ENCODE measurements around the gene EIPR1. TPM values are rescaled to one million over a fixed set of nuclear protein-coding genes. Genes with fewer than 3 reads are reported as not detected.
"Not testable (repeated sequence)": the region's sequence is repeated elsewhere in the genome, so short reads cannot be mapped to it uniquely, and the experiment has no call there.

EIPR1 gene
- total RNA-seq, 1 donor from 2014 or later = 43.3 TPM

DNA sequence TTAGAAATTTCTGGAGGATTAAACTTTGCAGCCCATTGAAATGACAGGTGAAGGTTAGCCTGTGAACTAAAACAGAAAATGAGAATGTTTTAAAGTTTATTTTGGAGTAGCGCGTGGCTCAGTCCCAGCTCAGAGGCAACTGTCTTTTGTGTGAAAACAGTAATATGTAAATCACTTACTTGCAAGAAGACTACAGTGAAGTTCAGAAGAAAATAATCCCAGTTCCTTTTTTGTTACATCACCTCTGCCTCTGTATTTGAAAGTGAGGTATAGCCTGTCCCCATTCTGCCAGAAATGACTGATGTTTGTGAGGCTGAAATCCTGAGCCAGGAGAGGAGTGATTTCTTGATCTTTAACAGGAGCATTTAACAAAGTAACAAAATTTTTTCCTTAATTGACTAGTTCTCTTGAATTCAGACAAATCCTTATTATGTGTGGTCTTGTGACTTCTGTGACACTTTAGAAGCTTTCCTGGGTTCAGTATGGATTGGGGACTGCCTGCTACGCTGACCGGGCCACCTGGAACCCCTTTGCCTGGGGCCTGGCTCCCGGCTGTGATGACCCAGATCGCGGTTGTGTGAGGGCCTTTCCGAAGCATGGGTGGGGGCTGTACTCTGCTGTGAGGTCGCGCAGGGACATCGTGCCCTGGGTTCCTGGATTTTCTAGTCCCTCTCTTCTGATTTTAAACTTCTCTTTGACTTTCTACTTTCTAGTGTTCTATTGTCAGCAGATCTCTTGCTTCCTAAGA, 26.1 kb upstream of the EIPR1 start:
- DNase-seq (ENCODE audit: low read depth) = no peak

DNA sequence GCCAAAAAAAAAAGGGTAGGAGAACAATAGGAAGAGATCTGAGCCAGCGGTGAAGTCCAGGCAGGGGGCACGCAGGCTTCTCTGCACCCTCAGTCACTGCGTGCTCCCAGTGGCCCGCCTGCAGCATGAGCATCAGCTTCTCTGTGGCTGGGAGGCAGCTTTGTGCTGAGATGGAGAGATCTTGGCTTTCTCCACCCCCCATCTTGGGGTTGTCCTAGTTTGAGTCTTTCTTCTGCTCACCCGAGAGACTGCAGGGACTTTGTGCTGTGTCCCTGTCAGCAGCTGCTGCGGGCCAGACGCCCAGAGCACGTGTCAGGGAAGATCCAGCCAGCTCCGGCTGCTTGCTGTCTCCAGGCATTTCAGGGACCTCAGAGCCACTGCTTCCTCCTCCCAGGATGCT, 22.2 kb upstream of the EIPR1 start:
- DNase-seq (ENCODE audit: low read depth) = no peak

DNA sequence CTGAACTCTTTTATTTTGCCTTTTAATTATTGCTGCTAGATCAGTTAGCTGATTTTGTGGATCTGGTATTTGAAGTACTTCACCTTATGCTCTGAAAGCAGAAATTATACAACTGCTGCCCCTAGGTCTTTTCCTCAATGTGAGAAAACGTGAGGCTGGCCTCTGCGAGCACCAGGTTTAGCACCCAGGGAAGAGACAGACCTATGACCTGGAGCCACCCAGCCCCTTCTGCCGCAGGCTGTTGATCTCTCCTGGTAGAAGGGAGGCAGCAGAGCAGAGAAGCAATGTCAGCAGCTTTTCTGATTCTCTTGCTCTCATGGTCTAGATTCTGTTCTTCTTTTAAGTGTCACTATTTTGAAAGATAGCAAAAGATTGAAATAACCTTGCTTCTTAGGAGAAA, 21.8 kb upstream of the EIPR1 start:
- DNase-seq (ENCODE audit: low read depth) = no peak

DNA sequence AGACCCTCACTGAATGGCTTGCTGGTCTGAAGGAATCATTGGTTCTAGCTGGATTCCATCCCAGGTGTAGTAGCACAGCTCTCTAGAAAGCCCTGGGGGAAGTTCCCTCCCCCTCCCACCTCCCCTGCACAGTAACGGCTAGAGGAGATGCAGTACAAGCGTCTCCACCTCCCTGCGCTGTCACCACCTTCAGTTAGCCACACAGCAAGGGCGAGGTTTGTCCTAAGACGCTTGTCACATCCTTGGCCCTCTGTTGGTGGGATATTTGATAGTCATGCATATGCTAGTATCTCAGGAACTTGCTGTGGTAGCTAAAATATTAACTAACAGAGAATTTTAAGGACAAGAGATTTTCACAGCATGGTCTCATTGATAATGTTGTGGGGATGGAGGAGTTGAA, 21.2 kb upstream of the EIPR1 start:
- DNase-seq (ENCODE audit: low read depth) = no peak

DNA sequence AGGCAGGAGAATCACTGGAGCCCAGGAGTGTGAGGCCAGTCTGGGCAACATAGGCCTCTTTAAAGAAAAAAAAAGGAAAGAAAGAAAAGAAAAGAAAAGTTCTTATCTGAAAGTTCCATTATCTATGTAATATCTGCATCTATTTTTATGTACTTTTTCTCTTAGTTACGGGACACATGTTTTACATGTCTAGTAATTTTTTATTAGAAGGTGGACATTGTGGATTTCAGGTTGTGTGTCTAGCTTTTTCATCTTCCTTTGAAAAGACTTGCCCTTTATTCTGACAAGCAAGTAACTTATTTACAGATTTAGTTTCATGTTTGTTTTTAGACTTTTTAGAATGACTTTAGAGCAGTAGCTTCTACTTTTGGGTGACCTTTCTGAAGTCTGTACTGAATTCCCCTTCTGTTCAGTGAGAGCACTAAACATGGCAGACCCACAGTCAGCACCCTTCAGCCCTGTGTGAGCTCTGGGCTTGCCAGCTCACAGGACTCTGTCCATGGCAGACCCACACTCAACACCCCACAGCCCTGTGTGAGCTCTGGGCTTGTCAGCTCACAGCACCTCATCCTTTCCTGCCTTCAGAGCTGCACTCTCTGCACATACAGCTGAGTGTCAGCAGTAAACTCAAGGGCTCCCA, 19.4 kb upstream of the EIPR1 start:
- DNase-seq (ENCODE audit: low read depth) = no peak

GRCh38 chr2:3392216-3392615, 14.6 kb upstream of the EIPR1 start:
- no peak for DNase-seq (ENCODE audit: low read depth)

- no peak for DNase-seq (ENCODE audit: low read depth)
Measured at GRCh38 chr2:3390041-3390440, 12.4 kb upstream of the EIPR1 start.

- no peak for DNase-seq (ENCODE audit: low read depth)
Measured at GRCh38 chr2:3389193-3389592, 11.6 kb upstream of the EIPR1 start.

GRCh38 chr2:3388412-3388738, 10.8 kb upstream of the EIPR1 start:
- no peak for DNase-seq (ENCODE audit: low read depth)

DNA sequence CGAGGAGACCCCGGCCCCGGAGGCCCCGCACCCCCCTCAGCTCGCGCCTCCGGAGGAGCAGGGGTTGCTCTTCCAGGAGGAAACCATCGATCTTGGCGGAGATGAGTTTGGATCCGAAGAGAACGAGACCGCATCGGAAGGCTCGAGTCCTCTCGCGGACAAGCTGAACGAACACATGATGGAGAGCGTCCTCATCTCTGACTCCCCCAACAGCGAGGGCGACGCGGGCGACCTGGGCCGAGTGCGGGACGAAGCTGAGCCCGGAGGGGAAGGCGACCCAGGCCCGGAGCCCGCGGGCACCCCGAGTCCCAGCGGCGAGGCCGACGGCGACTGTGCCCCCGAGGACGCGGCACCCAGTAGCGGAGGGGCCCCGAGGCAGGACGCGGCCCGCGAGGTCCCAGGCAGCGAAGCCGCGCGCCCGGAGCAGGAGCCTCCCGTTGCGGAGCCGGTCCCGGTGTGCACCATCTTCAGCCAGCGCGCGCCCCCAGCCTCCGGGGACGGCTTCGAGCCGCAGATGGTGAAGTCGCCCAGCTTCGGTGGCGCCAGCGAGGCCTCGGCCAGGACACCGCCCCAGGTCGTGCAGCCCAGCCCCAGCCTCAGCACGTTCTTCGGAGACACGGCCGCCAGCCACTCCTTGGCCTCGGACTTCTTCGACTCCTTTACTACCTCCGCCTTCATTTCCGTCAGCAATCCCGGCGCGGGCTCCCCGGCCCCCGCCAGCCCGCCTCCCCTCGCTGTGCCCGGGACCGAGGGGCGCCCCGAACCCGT, 10.2 kb upstream of the EIPR1 start:
- DNase-seq (ENCODE audit: low read depth) = no peak

DNA sequence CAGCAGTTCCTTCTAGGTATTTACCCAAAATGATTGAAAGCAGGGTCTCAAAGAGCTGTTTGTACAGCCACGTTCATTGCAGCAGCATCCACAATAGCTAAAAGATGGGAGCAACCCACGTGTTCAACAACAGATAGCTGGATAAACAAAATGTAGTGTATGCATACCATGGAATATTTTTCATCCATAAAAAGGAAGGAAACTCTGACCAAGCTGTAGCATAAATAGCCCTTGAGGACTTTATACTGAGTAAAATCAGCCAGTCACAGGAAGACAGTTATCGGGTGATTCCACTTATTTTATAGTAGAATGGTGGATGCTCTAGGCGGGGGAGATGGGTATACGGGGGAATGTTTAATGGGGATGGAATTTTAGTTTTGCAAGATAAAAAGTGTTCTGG, 9.4 kb upstream of the EIPR1 start:
- DNase-seq (ENCODE audit: low read depth) = no peak

DNA sequence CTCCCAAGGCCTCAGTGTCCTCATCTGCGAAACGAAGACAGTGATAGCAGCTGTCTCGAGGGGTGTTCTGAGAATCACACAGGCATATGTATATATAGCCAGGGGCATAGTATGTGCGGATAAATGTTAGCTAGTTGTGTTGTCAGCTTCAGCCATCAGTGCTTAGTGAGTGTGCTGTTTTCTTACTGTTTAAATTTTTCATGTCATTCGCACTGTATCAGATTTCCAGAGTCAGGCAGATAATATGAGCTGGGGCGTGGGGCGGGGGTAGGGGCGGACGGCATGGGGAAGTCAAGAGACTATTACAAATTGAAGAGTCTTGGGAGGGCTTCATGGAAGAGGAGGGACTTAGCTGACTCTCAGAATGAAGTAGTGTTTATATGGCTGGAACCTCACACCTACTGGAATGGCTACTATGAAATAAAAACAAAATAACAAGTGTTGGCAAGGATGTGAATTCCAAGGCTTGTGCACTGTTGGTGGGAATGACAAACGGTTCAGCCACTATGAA, 8.9 kb upstream of the EIPR1 start:
- DNase-seq (ENCODE audit: low read depth) = no peak

DNA sequence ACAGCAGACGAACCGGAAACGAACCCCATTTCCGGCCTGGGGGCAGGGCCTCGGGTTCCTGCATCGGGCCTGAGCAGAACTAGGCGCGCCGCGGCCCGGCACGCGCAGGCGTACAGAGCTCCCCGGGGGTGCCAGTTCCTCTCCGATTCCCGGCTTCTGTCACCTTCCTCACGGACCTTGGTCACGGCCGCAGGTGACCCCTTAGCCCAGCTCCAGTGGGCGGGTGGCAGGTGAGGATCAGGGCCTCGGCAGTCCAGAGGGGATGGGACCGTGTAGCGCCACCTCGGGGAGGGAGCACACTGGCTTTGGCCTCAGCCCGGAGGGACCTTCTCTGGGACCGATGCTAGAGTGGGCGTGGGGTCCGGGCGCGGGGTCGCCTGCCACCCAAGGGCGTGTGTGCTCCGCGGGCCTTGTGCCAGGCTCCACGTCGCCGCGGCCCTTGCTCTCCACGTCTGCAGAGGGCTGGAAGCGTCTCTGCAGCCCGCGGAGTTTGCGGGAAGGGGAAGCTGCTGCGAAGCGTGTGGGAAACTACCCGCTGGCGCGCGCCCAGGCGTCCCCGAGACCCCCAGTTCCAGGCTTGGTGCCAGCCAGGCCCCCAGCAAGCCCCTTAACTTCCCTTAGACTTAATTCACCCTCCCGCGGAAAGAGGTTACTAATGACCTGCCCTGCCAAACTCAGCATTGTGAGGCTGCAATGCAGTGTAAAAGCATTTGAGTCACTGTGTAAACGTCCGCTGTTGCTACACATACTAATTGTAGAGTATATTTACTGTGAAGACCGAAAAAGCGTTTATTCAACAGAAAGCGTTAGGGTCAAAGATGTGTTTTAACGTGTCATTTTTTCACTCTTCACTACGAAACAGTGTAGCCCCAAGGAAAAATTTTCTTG, 2.3 kb upstream of the EIPR1 start, which contains the start of gene TRAPPC12:
TSS of gene TRAPPC12 (plus strand) at position 48 of the 888 bp plus-strand sequence. CDS start 7,930 bp downstream, outside the sequence.
- peak; percentile 71 for DNase-seq (ENCODE audit: low read depth)

DNA sequence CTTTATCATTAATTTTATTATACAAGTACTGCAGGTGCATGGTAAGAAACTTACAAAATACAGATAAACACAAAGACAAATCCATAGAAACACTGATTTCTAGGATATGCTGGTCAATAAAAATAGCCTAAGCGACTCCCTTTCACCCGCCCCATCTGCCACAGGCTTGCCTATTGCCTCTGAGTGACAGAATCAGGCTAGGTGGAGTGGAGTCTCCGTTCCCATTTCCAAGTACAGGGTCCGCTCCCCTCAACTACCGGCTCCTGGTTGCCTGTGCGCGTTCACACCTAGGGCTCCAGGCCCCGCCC, 1.7 kb upstream of the EIPR1 start:
- DNase-seq (ENCODE audit: low read depth) = no peak

GRCh38 chr2:3377279-3377611, 373 bp downstream of the EIPR1 start:
- DNase-seq (ENCODE audit: low read depth) = peak; percentile 47

DNA sequence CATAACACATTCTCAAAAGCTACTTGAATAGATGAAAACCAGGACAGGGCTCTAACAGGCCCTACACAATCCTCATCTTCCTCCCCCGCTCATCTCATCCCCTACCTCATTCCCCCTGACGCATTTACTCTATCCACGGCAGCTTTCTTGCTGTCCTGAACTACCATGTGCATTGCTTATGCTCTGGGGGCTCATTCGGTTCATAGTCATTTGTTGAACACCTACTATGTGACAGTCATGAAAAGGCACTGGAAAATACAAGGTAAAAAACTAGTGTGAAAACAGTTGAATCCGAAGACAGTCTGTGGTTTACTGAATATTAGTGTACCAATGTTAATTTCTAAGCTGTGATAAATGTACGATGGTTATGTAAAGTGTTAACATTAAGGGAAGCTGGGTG, 797 bp downstream of the EIPR1 start:
- no peak for DNase-seq (ENCODE audit: low read depth)

GRCh38 chr2:3369340-3370181, 8.1 kb downstream of the EIPR1 start:
- DNase-seq (ENCODE audit: low read depth) = not testable (repeated sequence)

GRCh38 chr2:3368261-3368722, 9.3 kb downstream of the EIPR1 start:
- no peak for DNase-seq (ENCODE audit: low read depth)

GRCh38 chr2:3365219-3365618, 12.4 kb downstream of the EIPR1 start:
- no peak for DNase-seq (ENCODE audit: low read depth)

- DNase-seq (ENCODE audit: low read depth) = no peak
Measured at GRCh38 chr2:3361518-3362389, 15.9 kb downstream of the EIPR1 start.
